HCT116 (cell line): ENCODE measurements around the gene TUB. TPM values are rescaled to one million over a fixed set of nuclear protein-coding genes. Genes with fewer than 3 reads are reported as not detected.

Source experiments
- ATAC-seq: fragments of 200-7000 bp; cut with Tn5 transposase; 2 replicates; pipeline ENCODE4 v1.9.1; 2020; ENCODE audit warnings: mild to moderate bottlenecking, moderate library complexity
- BruUV-seq: library from RNA; stranded (reverse); fragments of 400-500 nt; replicated peaks from 2 replicates; lab custom pipeline; 2021; lab: Mats Ljungman, UMichigan
- CTCF ChIA-PET: fragments of 300-600 bp; sonication (Branson Sonifier 250); formaldehyde crosslinking; loops from one replicate; lab custom pipeline; 2021; ENCODE audit warnings: antibody characterized with exemption; lab: Charles Lee
- POLR2A ChIA-PET: fragments of 300-600, 350-600 bp; sonication (Branson Sonifier 250); formaldehyde crosslinking; loops from one replicate; lab custom pipeline; 2021; ENCODE audit warnings: antibody characterized with exemption; lab: Charles Lee
- RAD21 ChIA-PET, 2 experiments: fragments of 300-600 bp; sonication (Branson Sonifier 250); formaldehyde crosslinking; loops; one replicate each; lab custom pipeline; 2023; ENCODE audit warnings: low total read pairs in 2 of 2; ENCODE audit not compliant: uncharacterized antibody in 2 of 2, unreplicated experiment in 2 of 2, low non-redundant PET in 1 of 2; lab: Charles Lee
- DNase-seq: peaks from one replicate; pipeline ENCODE4 v3.0.0-alpha.2; 2010; ENCODE audit warnings: low read depth, low spot score
- H2AFZ ChIP-seq: fragments of 200-600 bp; shearing (Covaris generic), sonication (generic); 2 replicates; pipeline ENCODE4 v1.6.1; 2017; ENCODE audit warnings: low read depth, mixed run types, mixed read lengths, antibody characterized with exemption, low read length; ENCODE audit not compliant: poor library complexity, severe bottlenecking
- H3K27ac ChIP-seq: 2 replicates; pipeline ENCODE4 v1.5.1; 2012; ENCODE audit warnings: low read depth, low read length
- H3K27me3 ChIP-seq: fragments of 200-600 bp; sonication (generic); 2 replicates; pipeline ENCODE4 v1.6.1; 2016; ENCODE audit warnings: mixed run types, low read length, mixed read lengths; ENCODE audit not compliant: insufficient read depth
- H3K36me3 ChIP-seq, 2 experiments: fragments of 200-500 bp in 1 of 2; fragments of 200-600 bp in 1 of 2; sonication (Bioruptor generic) in 1 of 2; sonication (generic) in 1 of 2; 2 replicates each; pipeline versions ENCODE4 v1.5.1 to v1.6.1; 2014 to 2016; ENCODE audit warnings: low read length in 2 of 2, inconsistent platforms in 1 of 2, mixed read lengths in 1 of 2, mixed run types in 1 of 2; ENCODE audit not compliant: insufficient read depth in 2 of 2, control insufficient read depth in 1 of 2
- H3K4me1 ChIP-seq, 2 experiments: fragments of 200-600 bp in 1 of 2; sonication (generic) in 1 of 2; 2 replicates each; pipeline versions ENCODE4 v1.5.1 to v1.6.1; 2012 to 2017; ENCODE audit warnings: low read length in 2 of 2, inconsistent platforms in 1 of 2, mild to moderate bottlenecking in 1 of 2, mixed read lengths in 1 of 2, mixed run types in 1 of 2, moderate library complexity in 1 of 2; ENCODE audit not compliant: insufficient read depth in 2 of 2, control insufficient read depth in 1 of 2
- H3K4me2 ChIP-seq: fragments of 200-600 bp; sonication (generic); 2 replicates; pipeline ENCODE4 v1.6.1; 2017; ENCODE audit warnings: mixed run types, low read length, mixed read lengths
- H3K4me3 ChIP-seq, 2 experiments: fragments of 200-600 bp in 1 of 2; sonication (generic) in 1 of 2; replicated peaks in 1 of 2; 2 replicates each; pipeline ENCODE4 v1.5.1; 2011 to 2016; ENCODE audit warnings: low read length in 2 of 2, control low read depth in 1 of 2, low read depth in 1 of 2, mild to moderate bottlenecking in 1 of 2, mixed read lengths in 1 of 2, mixed run types in 1 of 2
- H3K79me2 ChIP-seq: fragments of 200-600 bp; sonication (generic); 2 replicates; pipeline ENCODE4 v1.6.1; 2017; ENCODE audit warnings: mild to moderate bottlenecking, mixed run types, low read length, moderate library complexity, mixed read lengths; ENCODE audit not compliant: insufficient read depth
- H3K9ac ChIP-seq: fragments of 200-600 bp; sonication (generic); 2 replicates; pipeline ENCODE4 v1.6.1; 2016; ENCODE audit warnings: low read length, mixed read lengths
- H3K9me2 ChIP-seq: fragments of 200-600 bp; sonication (generic), shearing (Covaris generic); 2 replicates; pipeline ENCODE4 v1.6.1; 2017; ENCODE audit warnings: mixed run types, mild to moderate bottlenecking, moderate library complexity; ENCODE audit not compliant: insufficient read depth
- H3K9me3 ChIP-seq, 2 experiments: fragments of 200-500 bp in 1 of 2; fragments of 200-600 bp in 1 of 2; sonication (Bioruptor generic) in 1 of 2; sonication (generic) in 1 of 2; 2 replicates each; pipeline ENCODE4 v1.6.1; 2014 to 2017; ENCODE audit warnings: low read length in 2 of 2, mixed read lengths in 2 of 2, inconsistent platforms in 1 of 2, low read depth in 1 of 2, mild to moderate bottlenecking in 1 of 2, mixed run types in 1 of 2, moderate library complexity in 1 of 2; ENCODE audit not compliant: control insufficient read depth in 1 of 2, insufficient read depth in 1 of 2
- H4K20me1 ChIP-seq: fragments of 200-600 bp; sonication (generic), shearing (Covaris generic); 2 replicates; pipeline ENCODE4 v1.6.1; 2017; ENCODE audit warnings: mixed run types, mild to moderate bottlenecking, moderate library complexity; ENCODE audit not compliant: insufficient read depth
- CBX3 ChIP-seq: IDR thresholded peaks from 2 replicates; pipeline ENCODE4 v1.6.1; 2012; ENCODE audit warnings: low read depth
- CEBPB ChIP-seq: IDR thresholded peaks from 2 replicates; pipeline ENCODE4 v1.6.1; 2012; ENCODE audit warnings: low read depth
- EZH2 ChIP-seq: fragments of 200-600 bp; sonication (generic); IDR thresholded peaks from 2 replicates; pipeline ENCODE4 v1.6.1; 2017; ENCODE audit warnings: antibody characterized with exemption, mixed run types
- EZH2phosphoT487 ChIP-seq: fragments of 200-600 bp; IDR thresholded peaks from 2 replicates; pipeline ENCODE4 v1.6.1; 2018; ENCODE audit warnings: antibody characterized with exemption, borderline replicate concordance
- POLR2A ChIP-seq: IDR thresholded peaks from 2 replicates; pipeline ENCODE4 v1.7.0; 2011; ENCODE audit warnings: borderline replicate concordance; ENCODE audit not compliant: insufficient read depth, insufficient read length; ENCODE audit errors: extremely low read depth
- POLR2AphosphoS5 ChIP-seq: IDR thresholded peaks from 2 replicates; pipeline ENCODE4 v1.6.1; 2011; ENCODE audit warnings: mild to moderate bottlenecking, low read depth, low read length, moderate library complexity
- RAD21 ChIP-seq: IDR thresholded peaks from 2 replicates; pipeline ENCODE4 v1.6.1; 2012; ENCODE audit warnings: low read depth, mild to moderate bottlenecking
- SIN3A ChIP-seq: IDR thresholded peaks from 2 replicates; pipeline ENCODE4 v1.6.1; 2012; ENCODE audit warnings: low read depth
- ZFX ChIP-seq: fragments of 450-650 bp; IDR thresholded peaks from 2 replicates; pipeline ENCODE4 v1.6.1; 2017
- ZNF274 ChIP-seq: fragments of 200-500 bp; sonication (Bioruptor generic); IDR thresholded peaks from 2 replicates; pipeline ENCODE4 v1.6.1; 2014; ENCODE audit warnings: mild to moderate bottlenecking, low read depth, low read length, inconsistent platforms
- intact Hi-C: fragments of 100-400 bp; cut with micrococcal nuclease; formaldehyde crosslinking; loops from 2 replicates; pipeline ENCODE4 v1.10.0; 2022
- total RNA-seq: library from RNA; stranded (reverse); gene quantifications from one replicate; pipeline ENCODE4 v1.2.1, GENCODE V29; 2021; ENCODE audit not compliant: unreplicated experiment
- TF ChIP-seq, protein P1 (sequence below), 3 experiments: fragments of 200-600 bp in 1 of 3; sonication (generic) in 1 of 3; IDR thresholded peaks in 2 of 3; conservative IDR thresholded peaks in 1 of 3; 2 replicates each; pipeline ENCODE4 v1.5.1; 2012 to 2017; ENCODE audit warnings: low read depth in 2 of 3, low read length in 2 of 3, antibody characterized with exemption in 1 of 3, borderline replicate concordance in 1 of 3, control low read depth in 1 of 3, mild to moderate bottlenecking in 1 of 3, mixed read lengths in 1 of 3, mixed run types in 1 of 3, moderate library complexity in 1 of 3; ENCODE audit not compliant: insufficient read depth in 1 of 3
- TF ChIP-seq, protein P2 (sequence below): IDR thresholded peaks from 2 replicates; pipeline ENCODE4 v1.6.1; 2012; ENCODE audit warnings: low read depth
- TF ChIP-seq, protein P3 (sequence below): IDR thresholded peaks from 2 replicates; pipeline ENCODE4 v1.6.1; 2011; ENCODE audit warnings: mild to moderate bottlenecking, low read length, moderate library complexity; ENCODE audit not compliant: insufficient replicate concordance; ENCODE audit errors: extremely low read depth
- TF ChIP-seq, protein P4 (sequence below): IDR thresholded peaks from 2 replicates; pipeline ENCODE4 v1.6.1; 2012

The TUB gene
- total RNA-seq, 1 experiment from 2014 or later: 0.02 TPM

DNA sequence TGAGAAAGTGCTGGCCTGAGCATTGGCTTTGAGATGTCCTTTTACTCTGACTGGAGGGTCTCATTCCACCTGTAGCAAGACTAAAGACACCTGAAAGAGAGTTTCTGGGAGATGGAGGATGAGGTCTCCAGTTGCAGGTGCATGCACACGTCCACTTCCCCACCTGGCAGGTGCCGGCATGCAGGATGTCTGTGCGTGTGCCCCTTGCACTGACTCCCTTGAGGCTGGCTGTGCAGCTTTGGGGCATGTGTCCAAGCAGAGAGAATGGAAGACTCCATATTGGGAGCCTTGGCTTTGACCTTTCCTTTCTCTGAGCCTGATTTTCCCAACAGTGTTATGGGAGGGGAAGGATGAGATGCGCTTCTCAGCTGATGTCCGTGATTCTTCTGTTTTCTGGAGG lies 44.0 kb upstream of the TUB start:
- H3K27ac ChIP-seq: no peak overlapping the region
- no peak for TF ChIP-seq CBX3
- TF ChIP-seq, protein P1, sequence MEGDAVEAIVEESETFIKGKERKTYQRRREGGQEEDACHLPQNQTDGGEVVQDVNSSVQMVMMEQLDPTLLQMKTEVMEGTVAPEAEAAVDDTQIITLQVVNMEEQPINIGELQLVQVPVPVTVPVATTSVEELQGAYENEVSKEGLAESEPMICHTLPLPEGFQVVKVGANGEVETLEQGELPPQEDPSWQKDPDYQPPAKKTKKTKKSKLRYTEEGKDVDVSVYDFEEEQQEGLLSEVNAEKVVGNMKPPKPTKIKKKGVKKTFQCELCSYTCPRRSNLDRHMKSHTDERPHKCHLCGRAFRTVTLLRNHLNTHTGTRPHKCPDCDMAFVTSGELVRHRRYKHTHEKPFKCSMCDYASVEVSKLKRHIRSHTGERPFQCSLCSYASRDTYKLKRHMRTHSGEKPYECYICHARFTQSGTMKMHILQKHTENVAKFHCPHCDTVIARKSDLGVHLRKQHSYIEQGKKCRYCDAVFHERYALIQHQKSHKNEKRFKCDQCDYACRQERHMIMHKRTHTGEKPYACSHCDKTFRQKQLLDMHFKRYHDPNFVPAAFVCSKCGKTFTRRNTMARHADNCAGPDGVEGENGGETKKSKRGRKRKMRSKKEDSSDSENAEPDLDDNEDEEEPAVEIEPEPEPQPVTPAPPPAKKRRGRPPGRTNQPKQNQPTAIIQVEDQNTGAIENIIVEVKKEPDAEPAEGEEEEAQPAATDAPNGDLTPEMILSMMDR (IDR thresholded peaks at IDR 0.05 in 2 of 3, conservative IDR thresholded peaks at IDR 0.05 in 1 of 3; ENCODE audit: borderline replicate concordance in 1 of 3, insufficient read depth in 1 of 3, low read depth in 2 of 3, low read length in 2 of 3): no peak
- no peak for TF ChIP-seq SIN3A
- TF ChIP-seq, protein P2, sequence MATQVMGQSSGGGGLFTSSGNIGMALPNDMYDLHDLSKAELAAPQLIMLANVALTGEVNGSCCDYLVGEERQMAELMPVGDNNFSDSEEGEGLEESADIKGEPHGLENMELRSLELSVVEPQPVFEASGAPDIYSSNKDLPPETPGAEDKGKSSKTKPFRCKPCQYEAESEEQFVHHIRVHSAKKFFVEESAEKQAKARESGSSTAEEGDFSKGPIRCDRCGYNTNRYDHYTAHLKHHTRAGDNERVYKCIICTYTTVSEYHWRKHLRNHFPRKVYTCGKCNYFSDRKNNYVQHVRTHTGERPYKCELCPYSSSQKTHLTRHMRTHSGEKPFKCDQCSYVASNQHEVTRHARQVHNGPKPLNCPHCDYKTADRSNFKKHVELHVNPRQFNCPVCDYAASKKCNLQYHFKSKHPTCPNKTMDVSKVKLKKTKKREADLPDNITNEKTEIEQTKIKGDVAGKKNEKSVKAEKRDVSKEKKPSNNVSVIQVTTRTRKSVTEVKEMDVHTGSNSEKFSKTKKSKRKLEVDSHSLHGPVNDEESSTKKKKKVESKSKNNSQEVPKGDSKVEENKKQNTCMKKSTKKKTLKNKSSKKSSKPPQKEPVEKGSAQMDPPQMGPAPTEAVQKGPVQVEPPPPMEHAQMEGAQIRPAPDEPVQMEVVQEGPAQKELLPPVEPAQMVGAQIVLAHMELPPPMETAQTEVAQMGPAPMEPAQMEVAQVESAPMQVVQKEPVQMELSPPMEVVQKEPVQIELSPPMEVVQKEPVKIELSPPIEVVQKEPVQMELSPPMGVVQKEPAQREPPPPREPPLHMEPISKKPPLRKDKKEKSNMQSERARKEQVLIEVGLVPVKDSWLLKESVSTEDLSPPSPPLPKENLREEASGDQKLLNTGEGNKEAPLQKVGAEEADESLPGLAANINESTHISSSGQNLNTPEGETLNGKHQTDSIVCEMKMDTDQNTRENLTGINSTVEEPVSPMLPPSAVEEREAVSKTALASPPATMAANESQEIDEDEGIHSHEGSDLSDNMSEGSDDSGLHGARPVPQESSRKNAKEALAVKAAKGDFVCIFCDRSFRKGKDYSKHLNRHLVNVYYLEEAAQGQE: no peak
- TF ChIP-seq, protein P3, sequence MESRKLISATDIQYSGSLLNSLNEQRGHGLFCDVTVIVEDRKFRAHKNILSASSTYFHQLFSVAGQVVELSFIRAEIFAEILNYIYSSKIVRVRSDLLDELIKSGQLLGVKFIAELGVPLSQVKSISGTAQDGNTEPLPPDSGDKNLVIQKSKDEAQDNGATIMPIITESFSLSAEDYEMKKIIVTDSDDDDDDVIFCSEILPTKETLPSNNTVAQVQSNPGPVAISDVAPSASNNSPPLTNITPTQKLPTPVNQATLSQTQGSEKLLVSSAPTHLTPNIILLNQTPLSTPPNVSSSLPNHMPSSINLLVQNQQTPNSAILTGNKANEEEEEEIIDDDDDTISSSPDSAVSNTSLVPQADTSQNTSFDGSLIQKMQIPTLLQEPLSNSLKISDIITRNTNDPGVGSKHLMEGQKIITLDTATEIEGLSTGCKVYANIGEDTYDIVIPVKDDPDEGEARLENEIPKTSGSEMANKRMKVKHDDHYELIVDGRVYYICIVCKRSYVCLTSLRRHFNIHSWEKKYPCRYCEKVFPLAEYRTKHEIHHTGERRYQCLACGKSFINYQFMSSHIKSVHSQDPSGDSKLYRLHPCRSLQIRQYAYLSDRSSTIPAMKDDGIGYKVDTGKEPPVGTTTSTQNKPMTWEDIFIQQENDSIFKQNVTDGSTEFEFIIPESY: no peak
- no peak for TF ChIP-seq POLR2AphosphoS5
- no peak for TF ChIP-seq CEBPB
- TF ChIP-seq POLR2A: no peak
- no peak for TF ChIP-seq ZFX
- no peak for TF ChIP-seq RAD21
- no peak for TF ChIP-seq EZH2
- no peak for TF ChIP-seq ZNF274
- TF ChIP-seq, protein P4, sequence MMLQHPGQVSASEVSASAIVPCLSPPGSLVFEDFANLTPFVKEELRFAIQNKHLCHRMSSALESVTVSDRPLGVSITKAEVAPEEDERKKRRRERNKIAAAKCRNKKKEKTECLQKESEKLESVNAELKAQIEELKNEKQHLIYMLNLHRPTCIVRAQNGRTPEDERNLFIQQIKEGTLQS: no peak
- TF ChIP-seq EZH2phosphoT487: no peak
- H2AFZ ChIP-seq: no peak overlapping the region
- no peak overlapping the region for H3K4me3 ChIP-seq
- H3K4me2 ChIP-seq: no peak overlapping the region
- no peaks in the 10 kb centered on the region for H3K27me3 ChIP-seq
- no peaks in the 10 kb centered on the region for H4K20me1 ChIP-seq
- ATAC-seq (no peak), DNase-seq (no peak)
- H3K36me3 ChIP-seq: no peaks in the 10 kb centered on the region
- ChIA-PET POLR2A (no interaction called here), RAD21 (no interaction called here), CTCF (interaction anchor here (1.2 to 1.6 kb wide), 2 partner anchors 30 to 62 kb away, joined by 4 to 5 read pairs; no protein-coding TSS in a partner anchor)
- H3K9ac ChIP-seq: no peak overlapping the region
- no peaks in the 10 kb centered on the region for H3K79me2 ChIP-seq
- no peaks in the 10 kb centered on the region for H3K9me3 ChIP-seq
- intact Hi-C loops: no loop called here
- no peaks in the 10 kb centered on the region for H3K9me2 ChIP-seq
- no TSS peak for BruUV-seq
- H3K4me1 ChIP-seq: peaks cover 0 to 10% of the 10 kb centered on the region in 2 experiments; a peak in 2 of 4 replicates
